ENCODE data around the gene IL20RB. TPM values are rescaled to one million over a fixed set of nuclear protein-coding genes. Genes with fewer than 3 reads are reported as not detected.

The IL20RB gene
- total and polyA plus RNA-seq, 4 donors: 0.14 to 1.3 (median 0.33) TPM

DNA sequence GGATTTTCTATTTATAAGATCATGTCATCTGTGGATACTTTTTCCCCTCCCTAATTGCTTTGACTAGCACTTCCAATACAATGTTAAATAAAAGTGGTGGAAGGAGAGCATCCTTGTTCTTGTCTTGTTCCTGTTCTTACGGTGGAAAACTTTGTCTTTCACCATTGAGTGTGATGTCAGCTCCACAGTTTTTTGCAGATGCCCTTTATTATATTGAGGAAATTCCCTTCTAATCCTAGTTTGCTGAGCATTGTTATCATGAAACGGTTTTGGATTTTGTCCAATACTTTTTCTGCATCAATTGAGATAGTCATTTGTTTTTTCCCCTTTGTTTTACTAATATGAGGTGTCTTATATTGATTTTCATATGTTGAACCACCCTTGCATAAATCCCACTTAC lies 19.9 kb upstream of the IL20RB start:
- TF ChIP-seq, protein P1, sequence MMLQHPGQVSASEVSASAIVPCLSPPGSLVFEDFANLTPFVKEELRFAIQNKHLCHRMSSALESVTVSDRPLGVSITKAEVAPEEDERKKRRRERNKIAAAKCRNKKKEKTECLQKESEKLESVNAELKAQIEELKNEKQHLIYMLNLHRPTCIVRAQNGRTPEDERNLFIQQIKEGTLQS (IDR thresholded peaks at IDR 0.05): no peak
- TF ChIP-seq TAF1 (conservative IDR thresholded peaks at IDR 0.05) (no peak), HNF4G (IDR thresholded peaks at IDR 0.05) (no peak), GABPA (IDR thresholded peaks at IDR 0.05 in 1 of 2, conservative IDR thresholded peaks at IDR 0.05 in 1 of 2) (no peak), SP1 (IDR thresholded peaks at IDR 0.05) (no peak), JUND (IDR thresholded peaks at IDR 0.05) (no peak)
- TF ChIP-seq, protein P2, sequence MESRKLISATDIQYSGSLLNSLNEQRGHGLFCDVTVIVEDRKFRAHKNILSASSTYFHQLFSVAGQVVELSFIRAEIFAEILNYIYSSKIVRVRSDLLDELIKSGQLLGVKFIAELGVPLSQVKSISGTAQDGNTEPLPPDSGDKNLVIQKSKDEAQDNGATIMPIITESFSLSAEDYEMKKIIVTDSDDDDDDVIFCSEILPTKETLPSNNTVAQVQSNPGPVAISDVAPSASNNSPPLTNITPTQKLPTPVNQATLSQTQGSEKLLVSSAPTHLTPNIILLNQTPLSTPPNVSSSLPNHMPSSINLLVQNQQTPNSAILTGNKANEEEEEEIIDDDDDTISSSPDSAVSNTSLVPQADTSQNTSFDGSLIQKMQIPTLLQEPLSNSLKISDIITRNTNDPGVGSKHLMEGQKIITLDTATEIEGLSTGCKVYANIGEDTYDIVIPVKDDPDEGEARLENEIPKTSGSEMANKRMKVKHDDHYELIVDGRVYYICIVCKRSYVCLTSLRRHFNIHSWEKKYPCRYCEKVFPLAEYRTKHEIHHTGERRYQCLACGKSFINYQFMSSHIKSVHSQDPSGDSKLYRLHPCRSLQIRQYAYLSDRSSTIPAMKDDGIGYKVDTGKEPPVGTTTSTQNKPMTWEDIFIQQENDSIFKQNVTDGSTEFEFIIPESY (IDR thresholded peaks at IDR 0.05): no peak
- Histone ChIP-seq H3K36me3 (ENCODE audit: control insufficient read depth in 4 of 4, insufficient read depth in 3 of 4, low read depth in 1 of 4, low read length in 3 of 4) (no peaks in the 10 kb centered on the region), H3K9me3 (ENCODE audit: control insufficient read depth in 4 of 4, low read length in 3 of 4) (no peaks in the 10 kb centered on the region), H3K4me1 (ENCODE audit: control insufficient read depth in 4 of 4, insufficient read depth in 4 of 4, low read length in 3 of 4) (peaks cover 2 to 8% (median 4%) of the 10 kb centered on the region in 4 donors), H3K27me3 (ENCODE audit: control insufficient read depth in 4 of 4, insufficient read depth in 4 of 4, low read length in 3 of 4) (no peaks in the 10 kb centered on the region), H3K9ac (ENCODE audit: low read depth in 1 of 2, low read length in 2 of 2) (no peak overlapping the region), H3K4me3 (ENCODE audit: low read depth in 1 of 3, low read length in 3 of 3) (no peak overlapping the region), H3K27ac (ENCODE audit: low read depth in 1 of 2, low read length in 2 of 2) (no peak overlapping the region)
- WGBS: 56% methylated on average over 2 of the region's 2 CpGs
- no peak for DNase-seq (ENCODE audit: low spot score)

DNA sequence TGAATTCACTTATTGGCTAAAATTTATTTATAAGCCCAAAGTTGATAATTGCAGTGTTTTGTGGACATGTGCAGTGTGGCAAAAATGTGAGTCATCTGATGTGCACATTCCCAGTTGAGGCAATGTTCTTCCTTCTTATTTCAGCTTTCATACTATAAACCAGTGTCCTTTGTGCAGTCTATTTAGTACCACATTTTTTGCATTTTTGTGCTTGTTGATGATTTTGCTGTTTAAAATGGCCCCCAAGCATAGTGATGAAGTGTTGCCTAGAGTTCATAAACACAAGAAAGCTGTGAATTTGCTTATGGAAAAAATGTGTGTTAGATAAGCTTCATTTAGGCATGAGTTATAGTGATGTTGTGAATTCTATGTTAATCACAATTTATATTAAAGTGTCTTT lies 19.4 kb upstream of the IL20RB start:
- H3K27me3 ChIP-seq (ENCODE audit: control insufficient read depth in 4 of 4, insufficient read depth in 4 of 4, low read length in 3 of 4): no peaks in the 10 kb centered on the region
- no peaks in the 10 kb centered on the region for H3K9me3 ChIP-seq (ENCODE audit: control insufficient read depth in 4 of 4, low read length in 3 of 4)
- H3K27ac ChIP-seq (ENCODE audit: low read depth in 1 of 2, low read length in 2 of 2): no peak overlapping the region
- TF ChIP-seq GABPA (IDR thresholded peaks at IDR 0.05 in 1 of 2, conservative IDR thresholded peaks at IDR 0.05 in 1 of 2) (no peak), JUND (IDR thresholded peaks at IDR 0.05) (peak in 1 of 2 donors; percentile 38), FOXA2 (IDR thresholded peaks at IDR 0.05) (no peak)
- TF ChIP-seq, protein P3, sequence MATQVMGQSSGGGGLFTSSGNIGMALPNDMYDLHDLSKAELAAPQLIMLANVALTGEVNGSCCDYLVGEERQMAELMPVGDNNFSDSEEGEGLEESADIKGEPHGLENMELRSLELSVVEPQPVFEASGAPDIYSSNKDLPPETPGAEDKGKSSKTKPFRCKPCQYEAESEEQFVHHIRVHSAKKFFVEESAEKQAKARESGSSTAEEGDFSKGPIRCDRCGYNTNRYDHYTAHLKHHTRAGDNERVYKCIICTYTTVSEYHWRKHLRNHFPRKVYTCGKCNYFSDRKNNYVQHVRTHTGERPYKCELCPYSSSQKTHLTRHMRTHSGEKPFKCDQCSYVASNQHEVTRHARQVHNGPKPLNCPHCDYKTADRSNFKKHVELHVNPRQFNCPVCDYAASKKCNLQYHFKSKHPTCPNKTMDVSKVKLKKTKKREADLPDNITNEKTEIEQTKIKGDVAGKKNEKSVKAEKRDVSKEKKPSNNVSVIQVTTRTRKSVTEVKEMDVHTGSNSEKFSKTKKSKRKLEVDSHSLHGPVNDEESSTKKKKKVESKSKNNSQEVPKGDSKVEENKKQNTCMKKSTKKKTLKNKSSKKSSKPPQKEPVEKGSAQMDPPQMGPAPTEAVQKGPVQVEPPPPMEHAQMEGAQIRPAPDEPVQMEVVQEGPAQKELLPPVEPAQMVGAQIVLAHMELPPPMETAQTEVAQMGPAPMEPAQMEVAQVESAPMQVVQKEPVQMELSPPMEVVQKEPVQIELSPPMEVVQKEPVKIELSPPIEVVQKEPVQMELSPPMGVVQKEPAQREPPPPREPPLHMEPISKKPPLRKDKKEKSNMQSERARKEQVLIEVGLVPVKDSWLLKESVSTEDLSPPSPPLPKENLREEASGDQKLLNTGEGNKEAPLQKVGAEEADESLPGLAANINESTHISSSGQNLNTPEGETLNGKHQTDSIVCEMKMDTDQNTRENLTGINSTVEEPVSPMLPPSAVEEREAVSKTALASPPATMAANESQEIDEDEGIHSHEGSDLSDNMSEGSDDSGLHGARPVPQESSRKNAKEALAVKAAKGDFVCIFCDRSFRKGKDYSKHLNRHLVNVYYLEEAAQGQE (IDR thresholded peaks at IDR 0.05): no peak
- no peak overlapping the region for H3K4me3 ChIP-seq (ENCODE audit: low read depth in 1 of 3, low read length in 3 of 3)
- no peak overlapping the region for H3K9ac ChIP-seq (ENCODE audit: low read depth in 1 of 2, low read length in 2 of 2)
- DNase-seq (ENCODE audit: low spot score): no peak
- peaks cover 2 to 9% (median 4%) of the 10 kb centered on the region in 4 donors for H3K4me1 ChIP-seq (ENCODE audit: control insufficient read depth in 4 of 4, insufficient read depth in 4 of 4, low read length in 3 of 4)
- no peaks in the 10 kb centered on the region for H3K36me3 ChIP-seq (ENCODE audit: control insufficient read depth in 4 of 4, insufficient read depth in 3 of 4, low read depth in 1 of 4, low read length in 3 of 4)

DNA sequence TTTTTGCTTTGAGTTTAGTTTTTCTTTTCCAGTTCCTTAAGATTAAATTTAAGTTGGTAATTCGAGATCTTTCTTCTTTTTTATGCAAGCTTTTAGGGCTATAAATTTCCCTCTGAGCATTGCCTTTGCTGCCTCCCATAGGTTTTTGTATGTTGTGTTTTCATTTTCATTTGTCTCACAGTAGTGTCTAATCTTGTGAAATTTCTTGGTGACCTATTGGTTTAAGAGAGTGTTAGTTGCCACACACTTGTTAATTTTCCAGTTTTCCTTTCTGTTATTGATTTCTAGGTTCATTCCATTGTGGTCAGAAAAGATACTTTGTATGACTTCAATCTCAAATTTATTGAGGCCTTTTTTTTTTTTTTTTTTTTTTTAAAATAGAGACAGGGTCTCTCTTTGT lies 18.3 kb upstream of the IL20RB start:
- peaks cover 2 to 9% (median 5%) of the 10 kb centered on the region in 4 donors for H3K4me1 ChIP-seq (ENCODE audit: control insufficient read depth in 4 of 4, insufficient read depth in 4 of 4, low read length in 3 of 4)
- 75% methylated on average over 1 of the region's 1 CpG for WGBS
- TF ChIP-seq HNF4G (IDR thresholded peaks at IDR 0.05) (no peak), YY1 (IDR thresholded peaks at IDR 0.05) (no peak), HNF4A (conservative IDR thresholded peaks at IDR 0.05) (peak; percentile 41 to 55), RAD21 (IDR thresholded peaks at IDR 0.05) (peak in 1 of 2 donors; percentile 24), NR2F2 (IDR thresholded peaks at IDR 0.05) (no peak), RXRA (IDR thresholded peaks at IDR 0.05) (peak; percentile 24 to 35), TAF1 (conservative IDR thresholded peaks at IDR 0.05) (no peak), FOXA1 (IDR thresholded peaks at IDR 0.05) (no peak), GABPA (IDR thresholded peaks at IDR 0.05 in 1 of 2, conservative IDR thresholded peaks at IDR 0.05 in 1 of 2) (no peak)
- TF ChIP-seq, protein P2 (IDR thresholded peaks at IDR 0.05): no peak
- TF ChIP-seq, protein P4, sequence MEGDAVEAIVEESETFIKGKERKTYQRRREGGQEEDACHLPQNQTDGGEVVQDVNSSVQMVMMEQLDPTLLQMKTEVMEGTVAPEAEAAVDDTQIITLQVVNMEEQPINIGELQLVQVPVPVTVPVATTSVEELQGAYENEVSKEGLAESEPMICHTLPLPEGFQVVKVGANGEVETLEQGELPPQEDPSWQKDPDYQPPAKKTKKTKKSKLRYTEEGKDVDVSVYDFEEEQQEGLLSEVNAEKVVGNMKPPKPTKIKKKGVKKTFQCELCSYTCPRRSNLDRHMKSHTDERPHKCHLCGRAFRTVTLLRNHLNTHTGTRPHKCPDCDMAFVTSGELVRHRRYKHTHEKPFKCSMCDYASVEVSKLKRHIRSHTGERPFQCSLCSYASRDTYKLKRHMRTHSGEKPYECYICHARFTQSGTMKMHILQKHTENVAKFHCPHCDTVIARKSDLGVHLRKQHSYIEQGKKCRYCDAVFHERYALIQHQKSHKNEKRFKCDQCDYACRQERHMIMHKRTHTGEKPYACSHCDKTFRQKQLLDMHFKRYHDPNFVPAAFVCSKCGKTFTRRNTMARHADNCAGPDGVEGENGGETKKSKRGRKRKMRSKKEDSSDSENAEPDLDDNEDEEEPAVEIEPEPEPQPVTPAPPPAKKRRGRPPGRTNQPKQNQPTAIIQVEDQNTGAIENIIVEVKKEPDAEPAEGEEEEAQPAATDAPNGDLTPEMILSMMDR (IDR thresholded peaks at IDR 0.05; ENCODE audit: low read depth, low read length, missing input control): no peak
- TF ChIP-seq, protein P5, sequence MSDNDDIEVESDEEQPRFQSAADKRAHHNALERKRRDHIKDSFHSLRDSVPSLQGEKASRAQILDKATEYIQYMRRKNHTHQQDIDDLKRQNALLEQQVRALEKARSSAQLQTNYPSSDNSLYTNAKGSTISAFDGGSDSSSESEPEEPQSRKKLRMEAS (IDR thresholded peaks at IDR 0.05): no peak

More for the DNA sequence above, 18.3 kb upstream of the IL20RB start:
- no peak for DNase-seq (ENCODE audit: low spot score)
- no peak overlapping the region for H3K9ac ChIP-seq (ENCODE audit: low read depth in 1 of 2, low read length in 2 of 2)
- no peak overlapping the region for H3K27ac ChIP-seq (ENCODE audit: low read depth in 1 of 2, low read length in 2 of 2)
- H3K27me3 ChIP-seq (ENCODE audit: control insufficient read depth in 4 of 4, insufficient read depth in 4 of 4, low read length in 3 of 4): no peaks in the 10 kb centered on the region
- no peaks in the 10 kb centered on the region for H3K36me3 ChIP-seq (ENCODE audit: control insufficient read depth in 4 of 4, insufficient read depth in 3 of 4, low read depth in 1 of 4, low read length in 3 of 4)
- H3K9me3 ChIP-seq (ENCODE audit: control insufficient read depth in 4 of 4, low read length in 3 of 4): no peaks in the 10 kb centered on the region
- no peak overlapping the region for H3K4me3 ChIP-seq (ENCODE audit: low read depth in 1 of 3, low read length in 3 of 3)
